PFSK-1 (cell line): ENCODE measurements around the gene TUBB4A.

Experiments
- FOXP2 ChIP-seq: optimal IDR thresholded peaks from 2 replicates; pipeline ENCODE3; 2011; ENCODE audit warnings: borderline replicate concordance, control low read depth, inconsistent platforms; ENCODE audit not compliant: insufficient read depth; ENCODE audit errors: extremely low read length, extremely low read depth
- POLR2AphosphoS5 ChIP-seq: IDR thresholded peaks from 2 replicates; pipeline ENCODE4 v1.6.1; 2012; ENCODE audit warnings: low read depth, mild to moderate bottlenecking, control low read depth, low read length, moderate library complexity
- SIN3A ChIP-seq: IDR thresholded peaks from 2 replicates; pipeline ENCODE4 v1.6.1; 2012; ENCODE audit warnings: mild to moderate bottlenecking, low read length, moderate library complexity, borderline replicate concordance; ENCODE audit not compliant: insufficient read depth
- TAF1 ChIP-seq: IDR thresholded peaks from 2 replicates; pipeline ENCODE4 v1.6.1; 2012; ENCODE audit warnings: low read length, control low read depth, borderline replicate concordance; ENCODE audit not compliant: insufficient read depth
- TF ChIP-seq, protein P1 (sequence below), 2 experiments: IDR thresholded peaks; 2 replicates each; pipeline versions ENCODE4 v1.6.1 to v1.8.0; 2011 to 2012; ENCODE audit warnings: low read depth in 2 of 2, low read length in 2 of 2, control low read depth in 1 of 2, inconsistent platforms in 1 of 2, mild to moderate bottlenecking in 1 of 2, moderate library complexity in 1 of 2; ENCODE audit not compliant: insufficient read depth in 1 of 2

The TUBB4A gene

DNA sequence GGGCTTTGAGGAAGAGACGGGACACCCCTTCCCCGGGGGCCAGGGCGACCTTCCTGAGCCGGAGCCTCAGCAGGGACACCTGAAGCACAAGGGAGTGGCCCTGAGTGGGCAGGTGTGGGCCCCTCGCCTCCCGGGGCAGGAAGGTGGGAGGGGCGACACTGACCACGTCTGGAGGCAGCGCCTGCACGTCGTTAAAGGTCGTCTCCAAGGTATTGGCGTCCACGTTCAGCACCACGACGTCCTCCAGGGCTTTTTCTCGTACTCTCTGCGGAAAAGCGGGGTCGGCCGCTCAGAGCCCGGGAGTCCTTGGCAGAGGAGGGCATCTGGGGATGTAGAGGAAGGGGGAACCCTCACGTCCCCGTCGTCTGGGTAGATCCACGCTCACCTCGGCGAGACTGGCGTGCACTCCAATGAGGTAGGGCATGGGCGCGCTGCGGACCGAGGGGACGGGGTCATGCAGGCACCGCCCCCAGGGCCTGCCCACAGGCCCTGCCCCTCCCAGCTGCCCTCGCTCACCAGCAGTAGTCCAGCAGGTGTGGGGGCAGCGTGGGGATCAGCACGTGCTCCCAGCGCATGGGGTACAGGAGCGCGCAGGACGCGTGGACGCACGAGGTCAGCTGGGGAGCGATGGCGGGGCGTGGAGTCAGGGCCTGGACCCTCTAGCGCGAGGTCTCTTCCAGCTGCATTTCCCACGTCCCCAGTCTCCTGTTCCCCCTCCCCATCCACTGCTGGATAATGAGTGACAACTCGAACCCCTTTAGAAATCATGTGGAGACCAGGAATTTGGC is 26.6 kb downstream of the TUBB4A start:
- TF ChIP-seq FOXP2 (no peak), TAF1 (no peak), SIN3A (no peak), POLR2AphosphoS5 (no peak)
- TF ChIP-seq, protein P1, sequence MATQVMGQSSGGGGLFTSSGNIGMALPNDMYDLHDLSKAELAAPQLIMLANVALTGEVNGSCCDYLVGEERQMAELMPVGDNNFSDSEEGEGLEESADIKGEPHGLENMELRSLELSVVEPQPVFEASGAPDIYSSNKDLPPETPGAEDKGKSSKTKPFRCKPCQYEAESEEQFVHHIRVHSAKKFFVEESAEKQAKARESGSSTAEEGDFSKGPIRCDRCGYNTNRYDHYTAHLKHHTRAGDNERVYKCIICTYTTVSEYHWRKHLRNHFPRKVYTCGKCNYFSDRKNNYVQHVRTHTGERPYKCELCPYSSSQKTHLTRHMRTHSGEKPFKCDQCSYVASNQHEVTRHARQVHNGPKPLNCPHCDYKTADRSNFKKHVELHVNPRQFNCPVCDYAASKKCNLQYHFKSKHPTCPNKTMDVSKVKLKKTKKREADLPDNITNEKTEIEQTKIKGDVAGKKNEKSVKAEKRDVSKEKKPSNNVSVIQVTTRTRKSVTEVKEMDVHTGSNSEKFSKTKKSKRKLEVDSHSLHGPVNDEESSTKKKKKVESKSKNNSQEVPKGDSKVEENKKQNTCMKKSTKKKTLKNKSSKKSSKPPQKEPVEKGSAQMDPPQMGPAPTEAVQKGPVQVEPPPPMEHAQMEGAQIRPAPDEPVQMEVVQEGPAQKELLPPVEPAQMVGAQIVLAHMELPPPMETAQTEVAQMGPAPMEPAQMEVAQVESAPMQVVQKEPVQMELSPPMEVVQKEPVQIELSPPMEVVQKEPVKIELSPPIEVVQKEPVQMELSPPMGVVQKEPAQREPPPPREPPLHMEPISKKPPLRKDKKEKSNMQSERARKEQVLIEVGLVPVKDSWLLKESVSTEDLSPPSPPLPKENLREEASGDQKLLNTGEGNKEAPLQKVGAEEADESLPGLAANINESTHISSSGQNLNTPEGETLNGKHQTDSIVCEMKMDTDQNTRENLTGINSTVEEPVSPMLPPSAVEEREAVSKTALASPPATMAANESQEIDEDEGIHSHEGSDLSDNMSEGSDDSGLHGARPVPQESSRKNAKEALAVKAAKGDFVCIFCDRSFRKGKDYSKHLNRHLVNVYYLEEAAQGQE (IDR thresholded peaks at IDR 0.05; ENCODE audit: insufficient read depth in 1 of 2, low read depth in 2 of 2, low read length in 2 of 2): no peak

DNA sequence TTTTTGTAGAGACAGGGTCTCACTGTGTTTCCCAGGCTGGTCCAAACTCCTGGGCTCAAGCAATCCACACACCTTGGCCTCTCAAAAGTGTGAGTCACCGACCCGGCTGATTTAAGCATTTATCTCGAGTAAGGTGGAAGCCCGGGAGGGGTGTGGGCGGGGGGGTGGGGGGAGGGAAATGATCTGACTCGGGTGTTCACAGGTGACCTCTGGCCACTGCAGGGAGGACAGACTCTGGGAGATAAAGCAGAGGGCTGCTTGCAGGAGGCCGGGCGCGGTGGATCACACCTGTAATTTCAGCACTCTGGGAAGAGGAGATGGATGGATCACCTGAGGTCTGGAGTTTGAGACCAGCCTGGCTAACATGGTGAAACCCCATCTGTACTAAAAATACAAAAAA is 28.5 kb downstream of the TUBB4A start:
- TF ChIP-seq, protein P1 (IDR thresholded peaks at IDR 0.05; ENCODE audit: insufficient read depth in 1 of 2, low read depth in 2 of 2, low read length in 2 of 2): no peak
- TF ChIP-seq POLR2AphosphoS5: no peak
- TF ChIP-seq TAF1: no peak
- no peak for TF ChIP-seq FOXP2
- no peak for TF ChIP-seq SIN3A

DNA sequence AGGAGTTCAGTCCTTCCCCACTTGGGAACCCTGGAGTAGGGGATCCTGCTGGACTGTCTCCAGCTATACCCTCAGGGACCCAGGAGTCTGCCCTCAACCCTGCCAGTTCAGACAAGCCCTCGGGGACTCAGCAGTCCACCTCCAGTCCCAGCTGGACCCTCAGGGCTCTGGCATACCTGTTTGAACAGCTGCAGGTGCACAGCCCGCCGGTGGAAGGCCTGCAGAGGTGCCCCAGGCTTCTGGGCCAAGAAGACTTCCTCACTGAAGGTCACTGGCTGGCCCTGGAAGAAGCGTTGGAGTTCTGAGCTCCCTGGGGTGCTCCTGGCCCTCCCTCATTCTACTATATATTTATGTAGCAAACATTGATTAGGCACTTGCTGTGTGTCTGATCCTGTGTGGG is 29.4 kb downstream of the TUBB4A start:
- TF ChIP-seq, protein P1 (IDR thresholded peaks at IDR 0.05; ENCODE audit: insufficient read depth in 1 of 2, low read depth in 2 of 2, low read length in 2 of 2): no peak
- TF ChIP-seq POLR2AphosphoS5 (no peak), SIN3A (no peak), FOXP2 (no peak), TAF1 (no peak)

DNA sequence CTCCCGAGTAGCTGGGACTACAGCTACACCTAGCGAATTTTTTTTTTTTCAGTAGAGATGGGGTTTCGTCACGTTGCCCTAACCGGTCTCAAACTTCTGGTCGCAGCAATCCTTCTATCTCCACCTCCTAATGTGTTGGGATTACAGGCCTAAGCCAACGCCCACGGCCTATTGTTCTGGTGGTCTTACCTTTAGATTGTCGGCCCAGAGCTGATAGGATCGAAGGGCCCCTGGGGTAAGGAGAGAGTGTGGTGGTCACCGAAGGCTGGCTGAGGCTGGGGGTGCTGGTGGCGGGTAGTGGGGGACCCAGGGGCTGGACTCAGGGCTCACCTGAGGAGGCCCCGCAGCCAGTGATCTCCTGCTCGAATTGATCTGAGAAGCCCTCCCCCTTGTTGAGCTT is 31.0 kb downstream of the TUBB4A start:
- TF ChIP-seq POLR2AphosphoS5: no peak
- TF ChIP-seq TAF1: no peak

DNA sequence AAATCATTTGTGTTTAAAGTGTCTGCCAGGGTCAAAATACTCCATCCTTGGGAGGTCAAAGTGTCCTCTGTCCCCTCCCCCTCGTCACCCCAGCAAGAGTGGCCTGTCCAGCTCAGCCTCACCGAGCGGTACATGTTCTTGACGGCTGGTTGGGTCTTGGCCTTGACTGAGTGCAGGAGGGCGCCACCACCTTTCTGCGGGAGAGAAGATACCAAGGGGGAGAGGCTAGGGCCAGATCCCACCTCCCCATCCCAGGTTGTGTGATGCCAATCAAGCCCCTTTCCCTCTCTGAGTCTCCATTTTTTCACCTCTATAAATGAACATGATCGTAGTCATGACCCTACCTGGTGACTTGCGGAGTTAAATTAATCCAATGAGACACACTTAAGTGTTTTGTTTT is 31.9 kb downstream of the TUBB4A start:
- TF ChIP-seq, protein P1 (IDR thresholded peaks at IDR 0.05; ENCODE audit: insufficient read depth in 1 of 2, low read depth in 2 of 2, low read length in 2 of 2): no peak
- no peak for TF ChIP-seq TAF1
- no peak for TF ChIP-seq FOXP2
- TF ChIP-seq SIN3A: no peak
- no peak for TF ChIP-seq POLR2AphosphoS5
